GM12878 (cell line): ENCODE measurements around the gene WBP11. TPM values are rescaled to one million over a fixed set of nuclear protein-coding genes. Genes with fewer than 3 reads are reported as not detected.

Experiments used
- ATF7 ChIP-seq: fragments of 450-650 bp; IDR thresholded peaks from 2 replicates; pipeline ENCODE4 v1.6.1; 2016; ENCODE audit warnings: low read depth, mild to moderate bottlenecking
- EP300 ChIP-seq, 2 experiments: fragments of 150-350 bp in 1 of 2; IDR thresholded peaks; 2 replicates each; pipeline ENCODE4 v1.6.1; 2011 to 2012; ENCODE audit warnings: low read depth in 2 of 2, low read length in 2 of 2, borderline replicate concordance in 1 of 2, improper control_type of control experiment in 1 of 2, inconsistent platforms in 1 of 2; ENCODE audit not compliant: control insufficient read depth in 1 of 2
- FOXM1 ChIP-seq: IDR thresholded peaks from 2 replicates; pipeline ENCODE4 v1.6.1; 2012; ENCODE audit warnings: low read depth, mild to moderate bottlenecking, inconsistent platforms, low read length, moderate library complexity
- HDAC2 ChIP-seq: fragments of 200-600 bp; sonication (generic); IDR thresholded peaks from 2 replicates; pipeline ENCODE4 v1.6.1; 2017
- HDGF ChIP-seq: fragments of 450-650 bp; IDR thresholded peaks from 2 replicates; pipeline ENCODE4 v1.6.1; 2016; ENCODE audit warnings: antibody characterized with exemption
- IRF4 ChIP-seq: IDR thresholded peaks from 2 replicates; pipeline ENCODE4 v1.6.1; 2011; ENCODE audit warnings: low read depth, low read length
- JUND ChIP-seq: IDR thresholded peaks from 2 replicates; pipeline ENCODE4 v1.6.1; 2012; ENCODE audit warnings: low read depth, mild to moderate bottlenecking, low read length, improper control_type of control experiment, moderate library complexity
- NRF1 ChIP-seq: conservative IDR thresholded peaks from 2 replicates; pipeline ENCODE4 v1.6.1; 2011; ENCODE audit warnings: mild to moderate bottlenecking, low read depth, low read length, improper control_type of control experiment
- PAX8 ChIP-seq: fragments of 450-650 bp; IDR thresholded peaks from 2 replicates; pipeline ENCODE4 v1.6.1; 2017; ENCODE audit warnings: mild to moderate bottlenecking, moderate library complexity
- POLR2AphosphoS2 ChIP-seq: IDR thresholded peaks from 2 replicates; pipeline ENCODE4 v1.6.1; 2011; ENCODE audit warnings: low read depth, mild to moderate bottlenecking, low read length, improper control_type of control experiment, moderate library complexity
- RAD51 ChIP-seq: fragments of 450-650 bp; IDR thresholded peaks from 2 replicates; pipeline ENCODE4 v1.6.1; 2016; ENCODE audit warnings: moderate library complexity, mild to moderate bottlenecking, inconsistent platforms
- STAT1 ChIP-seq: fragments of 450-650 bp; conservative IDR thresholded peaks from 2 replicates; pipeline ENCODE4 v1.6.1; 2014; ENCODE audit warnings: antibody characterized with exemption, mild to moderate bottlenecking
- TCF12 ChIP-seq: IDR thresholded peaks from 2 replicates; pipeline ENCODE4 v1.6.1; 2011; ENCODE audit warnings: low read depth, mild to moderate bottlenecking, low read length
- YBX1 ChIP-seq: fragments of 450-650 bp; IDR thresholded peaks from 2 replicates; pipeline ENCODE4 v1.6.1; 2016; ENCODE audit warnings: antibody characterized with exemption
- YY1 ChIP-seq: IDR thresholded peaks from 2 replicates; pipeline ENCODE4 v1.6.1; 2011; ENCODE audit warnings: low read depth, mild to moderate bottlenecking, low read length
- ZNF24 ChIP-seq: fragments of 450-650 bp; IDR thresholded peaks from 2 replicates; pipeline ENCODE4 v1.6.1; 2017; ENCODE audit warnings: antibody characterized with exemption, mild to moderate bottlenecking
- ZNF274 ChIP-seq: IDR thresholded peaks from one replicate; pipeline ENCODE4 v1.8.0; 2011; ENCODE audit not compliant: insufficient read length, insufficient read depth
- ZNF622 ChIP-seq: fragments of 450-650 bp; IDR thresholded peaks from 2 replicates; pipeline ENCODE4 v1.6.1; 2017; ENCODE audit warnings: mild to moderate bottlenecking, inconsistent platforms
- polyA plus RNA-seq, 11 experiments: library from polyadenylated mRNA; depleted of rRNA in 4 of 11; unstranded in 6 of 11; stranded (reverse) in 5 of 11; fragments of >200 nt; fragmentation: Nextera tagmentation in 4 of 11; fragmentation: Illumina TruSeq in 1 of 11; extraction: Ambion mirVana in 4 of 11; extraction: Trizol in 1 of 11; gene quantifications; 1 replicate in 1 of 11; 2 replicates in 10 of 11; pipeline versions ENCODE4 v1.2.1 to v1.2.3, GENCODE V29; 2011 to 2016; ENCODE audit warnings: inconsistent platforms in 2 of 11, missing spikeins in 2 of 11, low read depth in 1 of 11
- total RNA-seq, 4 experiments: library from RNA; depleted of rRNA in 3 of 4; stranded (reverse); fragments of >200 nt in 3 of 4; fragmentation: Illumina TruSeq in 1 of 4; extraction: Trizol in 1 of 4; gene quantifications; 2 replicates each; pipeline versions ENCODE4 v1.2.1 to v1.2.3, GENCODE V29; 2013 to 2021
- TF ChIP-seq, protein P1 (sequence below): fragments of 450-650 bp; IDR thresholded peaks from 2 replicates; pipeline ENCODE4 v1.6.1; 2017; ENCODE audit warnings: mild to moderate bottlenecking, moderate library complexity
- TF ChIP-seq, protein P2 (sequence below): fragments of 450-650 bp; IDR thresholded peaks from 2 replicates; pipeline ENCODE4 v1.6.1; 2016; ENCODE audit warnings: mild to moderate bottlenecking
- TF ChIP-seq, protein P3 (sequence below): fragments of 450-650 bp; IDR thresholded peaks from 2 replicates; pipeline ENCODE4 v1.6.1; 2014; ENCODE audit warnings: mild to moderate bottlenecking
- TF ChIP-seq, protein P4 (sequence below): IDR thresholded peaks from 2 replicates; pipeline ENCODE4 v1.6.1; 2011; ENCODE audit warnings: borderline replicate concordance, low read depth, mild to moderate bottlenecking, moderate library complexity, mixed read lengths, low read length; ENCODE audit not compliant: insufficient read depth; ENCODE audit errors: extremely low read length
- TF ChIP-seq, protein P5 (sequence below): fragments of 450-650 bp; IDR thresholded peaks from 2 replicates; pipeline ENCODE4 v1.6.1; 2017; ENCODE audit warnings: mild to moderate bottlenecking

Gene WBP11
- total and polyA plus RNA-seq, 10 of the 15 experiments (the other 5 are each of a cell fraction or from before 2014, with no cell fraction given): 11.5 to 107 (median 29.1) TPM

DNA sequence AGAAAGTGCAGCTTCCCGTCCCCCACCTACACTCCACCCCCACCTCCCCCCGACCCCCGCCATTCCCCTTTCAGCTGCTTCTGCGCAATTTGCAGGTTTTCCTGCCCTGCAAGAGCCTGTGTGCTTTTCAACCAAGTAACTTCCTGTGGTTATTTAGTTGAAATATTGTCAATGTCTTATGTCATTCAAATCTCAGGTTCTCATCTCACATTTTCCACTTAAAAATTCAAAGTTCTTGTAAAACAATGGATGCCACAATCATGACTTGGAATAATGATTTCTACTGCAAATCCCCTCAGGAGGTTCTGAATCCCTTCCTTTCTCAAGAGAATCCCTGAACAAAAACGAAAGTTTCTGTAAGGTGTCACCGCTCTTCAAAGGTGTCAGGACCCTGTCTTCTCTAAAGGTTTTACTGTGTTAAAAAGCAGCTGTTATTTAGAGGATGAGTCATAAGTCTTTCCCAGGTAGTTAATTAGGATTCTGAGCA lies 31.6 kb downstream of the WBP11 start (continued):
- 0 out of 2 replicates have a peak, but pooled peaks have one; percentile 18 for TF ChIP-seq TCF12
- TF ChIP-seq IRF4: no peak
- no peak for TF ChIP-seq YY1
- TF ChIP-seq HDAC2: no peak
- TF ChIP-seq ATF7: peak; percentile 74
- TF ChIP-seq, protein P1, sequence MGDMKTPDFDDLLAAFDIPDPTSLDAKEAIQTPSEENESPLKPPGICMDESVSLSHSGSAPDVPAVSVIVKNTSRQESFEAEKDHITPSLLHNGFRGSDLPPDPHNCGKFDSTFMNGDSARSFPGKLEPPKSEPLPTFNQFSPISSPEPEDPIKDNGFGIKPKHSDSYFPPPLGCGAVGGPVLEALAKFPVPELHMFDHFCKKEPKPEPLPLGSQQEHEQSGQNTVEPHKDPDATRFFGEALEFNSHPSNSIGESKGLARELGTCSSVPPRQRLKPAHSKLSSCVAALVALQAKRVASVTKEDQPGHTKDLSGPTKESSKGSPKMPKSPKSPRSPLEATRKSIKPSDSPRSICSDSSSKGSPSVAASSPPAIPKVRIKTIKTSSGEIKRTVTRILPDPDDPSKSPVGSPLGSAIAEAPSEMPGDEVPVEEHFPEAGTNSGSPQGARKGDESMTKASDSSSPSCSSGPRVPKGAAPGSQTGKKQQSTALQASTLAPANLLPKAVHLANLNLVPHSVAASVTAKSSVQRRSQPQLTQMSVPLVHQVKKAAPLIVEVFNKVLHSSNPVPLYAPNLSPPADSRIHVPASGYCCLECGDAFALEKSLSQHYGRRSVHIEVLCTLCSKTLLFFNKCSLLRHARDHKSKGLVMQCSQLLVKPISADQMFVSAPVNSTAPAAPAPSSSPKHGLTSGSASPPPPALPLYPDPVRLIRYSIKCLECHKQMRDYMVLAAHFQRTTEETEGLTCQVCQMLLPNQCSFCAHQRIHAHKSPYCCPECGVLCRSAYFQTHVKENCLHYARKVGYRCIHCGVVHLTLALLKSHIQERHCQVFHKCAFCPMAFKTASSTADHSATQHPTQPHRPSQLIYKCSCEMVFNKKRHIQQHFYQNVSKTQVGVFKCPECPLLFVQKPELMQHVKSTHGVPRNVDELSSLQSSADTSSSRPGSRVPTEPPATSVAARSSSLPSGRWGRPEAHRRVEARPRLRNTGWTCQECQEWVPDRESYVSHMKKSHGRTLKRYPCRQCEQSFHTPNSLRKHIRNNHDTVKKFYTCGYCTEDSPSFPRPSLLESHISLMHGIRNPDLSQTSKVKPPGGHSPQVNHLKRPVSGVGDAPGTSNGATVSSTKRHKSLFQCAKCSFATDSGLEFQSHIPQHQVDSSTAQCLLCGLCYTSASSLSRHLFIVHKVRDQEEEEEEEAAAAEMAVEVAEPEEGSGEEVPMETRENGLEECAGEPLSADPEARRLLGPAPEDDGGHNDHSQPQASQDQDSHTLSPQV: no peak
- no peak for TF ChIP-seq STAT1
- TF ChIP-seq, protein P2, sequence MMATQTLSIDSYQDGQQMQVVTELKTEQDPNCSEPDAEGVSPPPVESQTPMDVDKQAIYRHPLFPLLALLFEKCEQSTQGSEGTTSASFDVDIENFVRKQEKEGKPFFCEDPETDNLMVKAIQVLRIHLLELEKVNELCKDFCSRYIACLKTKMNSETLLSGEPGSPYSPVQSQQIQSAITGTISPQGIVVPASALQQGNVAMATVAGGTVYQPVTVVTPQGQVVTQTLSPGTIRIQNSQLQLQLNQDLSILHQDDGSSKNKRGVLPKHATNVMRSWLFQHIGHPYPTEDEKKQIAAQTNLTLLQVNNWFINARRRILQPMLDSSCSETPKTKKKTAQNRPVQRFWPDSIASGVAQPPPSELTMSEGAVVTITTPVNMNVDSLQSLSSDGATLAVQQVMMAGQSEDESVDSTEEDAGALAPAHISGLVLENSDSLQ: peak; percentile 58
- no peak for TF ChIP-seq JUND
- TF ChIP-seq ZNF622: no peak
- no peak for TF ChIP-seq ZNF24
- TF ChIP-seq, protein P3, sequence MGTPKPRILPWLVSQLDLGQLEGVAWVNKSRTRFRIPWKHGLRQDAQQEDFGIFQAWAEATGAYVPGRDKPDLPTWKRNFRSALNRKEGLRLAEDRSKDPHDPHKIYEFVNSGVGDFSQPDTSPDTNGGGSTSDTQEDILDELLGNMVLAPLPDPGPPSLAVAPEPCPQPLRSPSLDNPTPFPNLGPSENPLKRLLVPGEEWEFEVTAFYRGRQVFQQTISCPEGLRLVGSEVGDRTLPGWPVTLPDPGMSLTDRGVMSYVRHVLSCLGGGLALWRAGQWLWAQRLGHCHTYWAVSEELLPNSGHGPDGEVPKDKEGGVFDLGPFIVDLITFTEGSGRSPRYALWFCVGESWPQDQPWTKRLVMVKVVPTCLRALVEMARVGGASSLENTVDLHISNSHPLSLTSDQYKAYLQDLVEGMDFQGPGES: no peak
- no peak for TF ChIP-seq POLR2AphosphoS2
- no peak for TF ChIP-seq HDGF
- no peak for TF ChIP-seq RAD51
- TF ChIP-seq PAX8: no peak
- TF ChIP-seq, protein P4, sequence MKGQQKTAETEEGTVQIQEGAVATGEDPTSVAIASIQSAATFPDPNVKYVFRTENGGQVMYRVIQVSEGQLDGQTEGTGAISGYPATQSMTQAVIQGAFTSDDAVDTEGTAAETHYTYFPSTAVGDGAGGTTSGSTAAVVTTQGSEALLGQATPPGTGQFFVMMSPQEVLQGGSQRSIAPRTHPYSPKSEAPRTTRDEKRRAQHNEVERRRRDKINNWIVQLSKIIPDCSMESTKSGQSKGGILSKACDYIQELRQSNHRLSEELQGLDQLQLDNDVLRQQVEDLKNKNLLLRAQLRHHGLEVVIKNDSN: no peak
- TF ChIP-seq NRF1: no peak
- TF ChIP-seq FOXM1: no peak
- TF ChIP-seq, protein P5, sequence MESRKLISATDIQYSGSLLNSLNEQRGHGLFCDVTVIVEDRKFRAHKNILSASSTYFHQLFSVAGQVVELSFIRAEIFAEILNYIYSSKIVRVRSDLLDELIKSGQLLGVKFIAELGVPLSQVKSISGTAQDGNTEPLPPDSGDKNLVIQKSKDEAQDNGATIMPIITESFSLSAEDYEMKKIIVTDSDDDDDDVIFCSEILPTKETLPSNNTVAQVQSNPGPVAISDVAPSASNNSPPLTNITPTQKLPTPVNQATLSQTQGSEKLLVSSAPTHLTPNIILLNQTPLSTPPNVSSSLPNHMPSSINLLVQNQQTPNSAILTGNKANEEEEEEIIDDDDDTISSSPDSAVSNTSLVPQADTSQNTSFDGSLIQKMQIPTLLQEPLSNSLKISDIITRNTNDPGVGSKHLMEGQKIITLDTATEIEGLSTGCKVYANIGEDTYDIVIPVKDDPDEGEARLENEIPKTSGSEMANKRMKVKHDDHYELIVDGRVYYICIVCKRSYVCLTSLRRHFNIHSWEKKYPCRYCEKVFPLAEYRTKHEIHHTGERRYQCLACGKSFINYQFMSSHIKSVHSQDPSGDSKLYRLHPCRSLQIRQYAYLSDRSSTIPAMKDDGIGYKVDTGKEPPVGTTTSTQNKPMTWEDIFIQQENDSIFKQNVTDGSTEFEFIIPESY: no peak
- no peak for TF ChIP-seq YBX1
- TF ChIP-seq ZNF274: no peak
- no peak for TF ChIP-seq EP300 (IDR thresholded peaks at IDR 0.05; ENCODE audit: borderline replicate concordance in 1 of 2, control insufficient read depth in 1 of 2, low read depth in 2 of 2, low read length in 2 of 2)
